Type B pancreatic cell (in vitro differentiated cells): ENCODE results near the gene GNAI3. TPM values are rescaled to one million over a fixed set of nuclear protein-coding genes. Genes with fewer than 3 reads are reported as not detected.

Experiments used
- DNase-seq: peaks from one replicate; pipeline ENCODE4 v3.0.0; 2021; ENCODE audit warnings: mixed read lengths; ENCODE audit not compliant: unreplicated experiment; ENCODE audit errors: extremely low spot score
- H3K27ac Mint-ChIP-seq: 2 replicates; pipeline ENCODE4 v1.8.0; 2021; ENCODE audit warnings: mild to moderate bottlenecking, mixed read lengths
- H3K27me3 Mint-ChIP-seq: 2 replicates; pipeline ENCODE4 v1.8.0; 2021; ENCODE audit warnings: mixed read lengths
- H3K36me3 Mint-ChIP-seq: 2 replicates; pipeline ENCODE4 v1.8.0; 2021; ENCODE audit warnings: mixed read lengths
- H3K4me1 Mint-ChIP-seq: one replicate; pipeline ENCODE4 v1.8.0; 2021; ENCODE audit warnings: mixed read lengths; ENCODE audit not compliant: unreplicated experiment
- H3K4me3 Mint-ChIP-seq: 2 replicates; pipeline ENCODE4 v1.8.0; 2021; ENCODE audit warnings: mild to moderate bottlenecking, mixed read lengths
- H3K9me3 Mint-ChIP-seq: 2 replicates; pipeline ENCODE4 v1.8.0; 2021; ENCODE audit warnings: mixed read lengths
- CTCF ChIP-seq: fragments of 200-600 bp; sonication (generic); conservative IDR thresholded peaks from 2 replicates; pipeline ENCODE4 v1.5.0; 2021; ENCODE audit warnings: antibody characterized with exemption, mild to moderate bottlenecking
- total RNA-seq: library from RNA; stranded (reverse); gene quantifications from 2 replicates; pipeline ENCODE4 v1.2.1, GENCODE V29; 2021; ENCODE audit warnings: low replicate concordance

Gene GNAI3
- total RNA-seq, 1 donor from 2014 or later = 8.9 TPM

DNA sequence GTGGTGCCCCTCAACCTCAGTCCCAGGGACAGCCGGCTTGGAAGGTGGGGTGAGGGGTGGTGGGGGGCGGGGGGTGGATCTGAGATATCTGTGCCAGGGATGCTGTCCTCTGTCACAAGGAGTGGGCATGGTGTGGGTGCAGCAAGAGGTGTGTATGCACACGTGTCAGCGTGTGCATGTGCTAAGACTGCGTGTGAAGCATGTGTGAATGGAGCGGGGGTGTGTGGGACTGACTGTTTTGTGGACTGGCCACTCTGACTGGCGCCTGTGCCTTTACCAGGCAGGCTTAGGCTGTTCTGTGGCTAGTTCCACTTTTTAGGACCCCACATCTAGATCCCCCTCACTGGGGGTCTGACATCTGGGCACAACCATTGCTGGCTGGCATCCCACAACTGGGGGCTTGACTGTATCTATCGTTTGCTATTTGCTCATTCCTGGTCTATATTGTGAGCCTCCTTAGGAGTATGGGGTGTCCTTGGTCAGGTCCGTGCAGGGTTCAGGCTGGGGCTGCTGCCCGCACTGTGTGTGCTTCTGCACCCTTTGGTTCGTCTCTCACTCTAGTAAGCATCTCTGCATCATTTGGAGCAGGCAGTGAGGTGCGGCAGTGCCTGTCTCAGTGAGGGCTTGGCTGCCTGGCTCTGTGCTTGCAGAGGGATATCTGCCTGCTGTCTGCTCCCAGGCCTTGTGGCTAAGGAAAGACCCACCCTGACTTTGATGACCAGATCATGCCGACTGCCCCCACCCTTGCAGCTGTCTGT lies 73.1 kb downstream of the GNAI3 start:
- Mint-ChIP-seq H3K36me3 (no peaks in the 10 kb centered on the region), H3K4me1 (peaks cover 47% of the 10 kb centered on the region), H3K27me3 (no peaks in the 10 kb centered on the region), H3K4me3 (peak overlapping the region; percentile 98), H3K27ac (peak overlapping the region; percentile 79), H3K9me3 (no peaks in the 10 kb centered on the region)
- no peak for TF ChIP-seq CTCF
- DNase-seq = peak; percentile 55

DNA sequence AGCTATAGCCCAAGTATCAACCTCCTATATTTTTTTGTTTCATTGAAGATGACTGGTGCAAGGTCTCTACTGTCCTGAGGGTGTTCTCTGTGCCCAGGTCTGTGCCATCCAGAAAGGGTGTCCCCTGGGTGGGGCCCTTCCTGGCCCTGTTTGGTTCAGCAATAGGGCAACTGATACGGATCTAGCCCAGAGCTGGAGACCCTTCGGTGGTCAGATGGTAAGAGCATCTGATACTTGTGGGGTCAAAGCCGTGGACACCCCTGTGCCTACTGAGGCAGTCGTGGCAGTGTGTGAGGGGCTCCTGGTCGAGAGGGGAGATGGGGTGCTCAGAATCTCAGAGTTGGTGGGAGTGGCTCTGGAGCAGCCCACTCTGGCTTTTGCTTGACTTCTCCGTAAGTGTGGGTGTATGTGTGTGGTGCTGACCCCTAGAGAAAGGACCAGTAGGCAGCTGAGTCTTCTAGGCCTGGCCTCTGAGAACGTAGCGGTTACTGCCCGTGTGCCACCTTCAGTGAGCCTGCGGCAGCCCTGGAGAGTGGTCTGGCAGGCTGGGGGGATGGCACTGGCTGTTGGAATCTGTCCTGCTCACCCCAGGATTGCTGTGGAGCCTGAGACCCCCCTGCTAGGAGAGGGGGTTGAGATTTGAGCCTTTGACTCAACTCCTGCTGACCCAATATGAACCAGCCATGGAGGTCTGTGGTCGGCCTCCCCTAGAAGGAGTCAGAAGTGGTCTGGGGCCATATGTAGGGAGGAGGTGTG lies 73.9 kb downstream of the GNAI3 start:
- TF ChIP-seq CTCF = no peak
- peaks cover 39% of the 10 kb centered on the region for H3K4me1 Mint-ChIP-seq
- H3K27me3 Mint-ChIP-seq = no peaks in the 10 kb centered on the region
- H3K4me3 Mint-ChIP-seq = peak overlapping the region; percentile 98
- H3K9me3 Mint-ChIP-seq = no peaks in the 10 kb centered on the region
- no peaks in the 10 kb centered on the region for H3K36me3 Mint-ChIP-seq
- peak overlapping the region; percentile 79 for H3K27ac Mint-ChIP-seq
- DNase-seq = no peak

DNA sequence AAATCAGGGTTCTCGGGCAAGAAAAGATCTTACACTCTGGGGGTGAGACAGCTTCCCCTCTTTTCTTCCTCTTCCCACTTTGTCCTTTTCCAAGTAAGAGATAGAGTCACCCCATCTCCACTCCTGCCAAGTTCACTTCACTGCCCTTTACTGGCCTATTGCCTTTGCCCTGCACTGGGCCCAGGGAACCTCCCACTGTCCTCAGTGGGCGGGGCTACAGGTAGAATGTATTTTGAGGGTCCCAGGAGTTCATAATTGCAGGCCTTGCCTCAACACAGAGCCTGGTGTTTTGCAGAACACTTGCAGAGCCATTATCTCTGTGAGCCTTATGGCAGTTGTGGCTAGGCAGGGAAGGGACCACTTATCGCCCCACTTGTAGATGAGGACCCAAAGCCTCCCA lies 74.5 kb downstream of the GNAI3 start:
- no peaks in the 10 kb centered on the region for H3K36me3 Mint-ChIP-seq
- H3K4me1 Mint-ChIP-seq = peaks cover 36% of the 10 kb centered on the region
- TF ChIP-seq CTCF = no peak
- no peak for DNase-seq
- no peaks in the 10 kb centered on the region for H3K9me3 Mint-ChIP-seq
- H3K27me3 Mint-ChIP-seq = no peaks in the 10 kb centered on the region
- peak overlapping the region; percentile 63 for H3K4me3 Mint-ChIP-seq
- no peak overlapping the region for H3K27ac Mint-ChIP-seq

DNA sequence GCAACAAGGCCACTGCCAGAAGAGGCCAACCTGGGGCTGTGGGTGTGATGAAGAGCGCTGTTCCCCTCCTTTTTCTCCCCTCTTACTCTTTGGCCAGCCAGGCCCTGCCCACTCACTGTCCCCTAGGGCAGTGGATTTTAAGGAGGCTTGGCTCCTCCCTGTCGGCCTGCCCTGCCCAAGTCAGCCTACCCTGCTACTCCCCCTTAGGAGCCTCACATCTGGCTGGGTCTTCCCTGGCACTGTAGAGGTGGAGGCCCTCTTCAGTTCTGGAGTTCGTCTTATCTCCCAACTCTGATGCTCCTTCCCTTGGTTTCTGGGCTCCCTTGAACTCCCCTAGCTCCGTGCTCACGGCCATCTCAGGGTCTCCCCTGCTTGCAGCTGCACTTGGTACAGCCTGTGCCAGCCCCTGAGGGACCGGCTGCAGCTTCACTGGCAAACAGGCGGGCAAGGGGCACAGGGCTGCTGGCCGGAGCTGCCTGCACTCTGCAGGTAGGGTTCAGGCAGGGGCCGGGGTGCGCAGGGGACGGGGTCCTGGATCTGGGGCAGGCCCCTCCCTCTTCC lies 75.3 kb downstream of the GNAI3 start:
- Mint-ChIP-seq H3K36me3 (no peaks in the 10 kb centered on the region), H3K4me1 (peaks cover 32% of the 10 kb centered on the region), H3K9me3 (no peaks in the 10 kb centered on the region), H3K27me3 (no peaks in the 10 kb centered on the region), H3K4me3 (peak overlapping the region; percentile 63), H3K27ac (peak overlapping the region; percentile 66)
- no peak for DNase-seq
- TF ChIP-seq CTCF = no peak

DNA sequence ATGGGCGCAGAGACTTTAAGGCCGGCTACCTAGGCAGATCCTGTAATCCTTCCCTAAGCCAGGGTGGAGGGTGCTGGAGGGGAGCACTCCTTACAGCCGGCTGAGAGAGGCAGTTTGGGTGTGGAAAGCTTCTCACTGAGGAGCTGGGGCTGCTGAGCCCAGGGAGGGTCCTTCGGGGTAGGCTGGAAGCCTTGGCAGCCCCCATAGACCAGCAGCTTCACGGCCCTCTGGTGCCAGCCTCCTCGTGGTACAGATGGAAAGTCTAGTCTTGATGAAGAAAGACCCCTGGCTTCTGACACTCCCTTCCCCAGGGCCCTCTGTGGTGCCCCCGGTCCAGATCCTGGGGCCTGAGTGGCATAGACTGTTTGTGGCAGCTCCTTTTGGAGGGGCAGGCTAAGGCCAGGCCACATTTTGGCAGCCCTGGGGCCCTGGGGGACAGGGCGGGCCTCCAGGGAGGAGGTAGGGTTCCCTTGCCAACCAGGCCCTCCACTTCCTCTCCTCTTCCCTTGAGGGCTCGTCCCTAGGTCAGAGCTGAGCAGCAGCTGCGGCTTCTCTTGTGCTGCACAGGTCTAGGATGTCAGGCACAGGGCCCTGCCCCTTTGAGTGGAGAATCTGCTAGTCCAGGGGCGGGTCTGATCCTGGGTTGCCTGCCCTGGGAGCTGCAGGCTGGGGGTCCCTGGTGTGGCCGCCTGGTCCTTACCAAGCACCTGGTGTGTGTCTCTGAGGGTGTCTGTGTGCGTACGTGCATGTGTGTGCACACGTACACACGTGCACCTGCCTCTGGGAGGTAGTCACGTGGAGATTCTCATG lies 76.0 kb downstream of the GNAI3 start:
- H3K4me1 Mint-ChIP-seq = peaks cover 25% of the 10 kb centered on the region
- no peak overlapping the region for H3K27ac Mint-ChIP-seq
- peak; percentile 61 for DNase-seq
- H3K4me3 Mint-ChIP-seq = no peak overlapping the region
- H3K36me3 Mint-ChIP-seq = peaks cover 2% of the 10 kb centered on the region
- H3K27me3 Mint-ChIP-seq = no peaks in the 10 kb centered on the region
- no peaks in the 10 kb centered on the region for H3K9me3 Mint-ChIP-seq
- no peak for TF ChIP-seq CTCF
